Measurements from ENCODE around the gene FAM174C. TPM values are rescaled to one million over a fixed set of nuclear protein-coding genes. Genes with fewer than 3 reads are reported as not detected.

FAM174C gene
- total RNA-seq (31.2 and 44.9 TPM in 2 replicates), polyA plus RNA-seq (34.0 and 34.4 TPM in 2 replicates)

DNA sequence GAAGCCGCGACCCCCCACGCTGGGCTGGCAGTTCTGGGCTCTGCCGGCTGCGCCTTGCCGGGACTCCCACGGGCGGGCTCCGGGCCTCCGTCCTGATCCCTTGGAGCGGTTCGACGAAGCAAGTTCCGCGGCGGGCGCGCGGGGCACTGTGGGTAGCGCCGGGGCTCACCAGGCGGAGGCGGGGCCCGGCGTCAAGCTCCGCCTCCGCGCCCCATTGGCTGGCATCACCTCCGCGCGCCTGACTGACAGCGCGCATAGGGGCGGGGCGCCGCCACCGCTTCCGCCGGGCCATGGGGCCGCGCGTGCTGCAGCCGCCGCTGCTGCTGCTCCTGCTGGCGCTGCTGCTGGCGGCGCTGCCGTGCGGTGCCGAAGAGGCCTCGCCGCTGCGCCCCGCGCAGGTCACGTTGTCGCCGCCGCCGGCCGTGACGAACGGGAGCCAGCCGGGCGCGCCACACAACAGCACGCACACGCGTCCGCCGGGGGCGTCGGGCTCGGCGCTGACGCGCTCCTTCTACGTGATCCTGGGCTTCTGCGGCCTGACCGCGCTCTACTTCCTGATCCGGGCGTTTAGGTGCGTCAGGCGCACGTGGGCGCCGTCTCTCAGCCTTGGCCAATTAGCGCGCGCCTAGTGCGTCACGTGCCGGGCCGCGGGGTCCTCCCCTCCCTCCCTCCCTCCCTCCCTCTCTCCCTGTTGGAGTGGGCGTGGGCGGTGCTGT, at the start of gene FAM174C:
TSS of gene FAM174C (plus strand) at position 271 of the 716 bp plus-strand sequence. CDS start at position 291, 20 bp downstream.
- Histone ChIP-seq H3K27ac (peak within 1 kb of the TSS; percentile 98), H3K4me3 (peak within 1 kb of the TSS; percentile 62), H3K4me1 (ENCODE audit: low read depth) (peaks cover 15% of the 10 kb centered on the region), H3K9me3 (ENCODE audit: low read depth) (no peaks in the 10 kb centered on the region), H3K27me3 (no peaks in the 10 kb centered on the region), H3K36me3 (peaks cover 44% of the 10 kb centered on the region)
- TF ChIP-seq, protein P1, sequence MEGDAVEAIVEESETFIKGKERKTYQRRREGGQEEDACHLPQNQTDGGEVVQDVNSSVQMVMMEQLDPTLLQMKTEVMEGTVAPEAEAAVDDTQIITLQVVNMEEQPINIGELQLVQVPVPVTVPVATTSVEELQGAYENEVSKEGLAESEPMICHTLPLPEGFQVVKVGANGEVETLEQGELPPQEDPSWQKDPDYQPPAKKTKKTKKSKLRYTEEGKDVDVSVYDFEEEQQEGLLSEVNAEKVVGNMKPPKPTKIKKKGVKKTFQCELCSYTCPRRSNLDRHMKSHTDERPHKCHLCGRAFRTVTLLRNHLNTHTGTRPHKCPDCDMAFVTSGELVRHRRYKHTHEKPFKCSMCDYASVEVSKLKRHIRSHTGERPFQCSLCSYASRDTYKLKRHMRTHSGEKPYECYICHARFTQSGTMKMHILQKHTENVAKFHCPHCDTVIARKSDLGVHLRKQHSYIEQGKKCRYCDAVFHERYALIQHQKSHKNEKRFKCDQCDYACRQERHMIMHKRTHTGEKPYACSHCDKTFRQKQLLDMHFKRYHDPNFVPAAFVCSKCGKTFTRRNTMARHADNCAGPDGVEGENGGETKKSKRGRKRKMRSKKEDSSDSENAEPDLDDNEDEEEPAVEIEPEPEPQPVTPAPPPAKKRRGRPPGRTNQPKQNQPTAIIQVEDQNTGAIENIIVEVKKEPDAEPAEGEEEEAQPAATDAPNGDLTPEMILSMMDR (IDR thresholded peaks at IDR 0.05; ENCODE audit: low read depth, low read length) = no peak
- DNase-seq (ENCODE audit: low read depth in 1 of 2, low spot score in 1 of 2) = peak; percentile 98

DNA sequence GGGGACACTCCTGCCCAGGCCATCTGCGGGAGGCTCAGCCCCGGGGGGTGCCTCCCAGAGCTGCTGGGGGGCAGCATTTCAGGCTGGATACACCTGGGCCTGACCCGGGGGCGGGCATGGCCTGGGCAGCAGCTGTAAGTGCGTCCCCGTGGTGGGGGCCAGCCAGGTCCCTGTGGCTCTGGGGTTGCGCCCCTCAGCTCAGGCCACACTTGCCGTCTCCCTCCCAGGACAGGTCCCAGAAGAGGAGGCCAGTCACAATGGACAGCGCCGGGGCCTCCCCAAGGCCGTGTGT, 49.2 kb upstream of the FAM174C start:
- TF ChIP-seq, protein P1 (IDR thresholded peaks at IDR 0.05; ENCODE audit: low read depth, low read length) = no peak
- DNase-seq (ENCODE audit: low read depth in 1 of 2, low spot score in 1 of 2) = no peak
- peaks cover 11% of the 10 kb centered on the region for H3K4me1 ChIP-seq (ENCODE audit: low read depth)
- no peaks in the 10 kb centered on the region for H3K27me3 ChIP-seq
- no peak overlapping the region for H3K4me3 ChIP-seq
- H3K36me3 ChIP-seq = peaks cover 18% of the 10 kb centered on the region
- no peak overlapping the region for H3K27ac ChIP-seq
- no peaks in the 10 kb centered on the region for H3K9me3 ChIP-seq (ENCODE audit: low read depth)

DNA sequence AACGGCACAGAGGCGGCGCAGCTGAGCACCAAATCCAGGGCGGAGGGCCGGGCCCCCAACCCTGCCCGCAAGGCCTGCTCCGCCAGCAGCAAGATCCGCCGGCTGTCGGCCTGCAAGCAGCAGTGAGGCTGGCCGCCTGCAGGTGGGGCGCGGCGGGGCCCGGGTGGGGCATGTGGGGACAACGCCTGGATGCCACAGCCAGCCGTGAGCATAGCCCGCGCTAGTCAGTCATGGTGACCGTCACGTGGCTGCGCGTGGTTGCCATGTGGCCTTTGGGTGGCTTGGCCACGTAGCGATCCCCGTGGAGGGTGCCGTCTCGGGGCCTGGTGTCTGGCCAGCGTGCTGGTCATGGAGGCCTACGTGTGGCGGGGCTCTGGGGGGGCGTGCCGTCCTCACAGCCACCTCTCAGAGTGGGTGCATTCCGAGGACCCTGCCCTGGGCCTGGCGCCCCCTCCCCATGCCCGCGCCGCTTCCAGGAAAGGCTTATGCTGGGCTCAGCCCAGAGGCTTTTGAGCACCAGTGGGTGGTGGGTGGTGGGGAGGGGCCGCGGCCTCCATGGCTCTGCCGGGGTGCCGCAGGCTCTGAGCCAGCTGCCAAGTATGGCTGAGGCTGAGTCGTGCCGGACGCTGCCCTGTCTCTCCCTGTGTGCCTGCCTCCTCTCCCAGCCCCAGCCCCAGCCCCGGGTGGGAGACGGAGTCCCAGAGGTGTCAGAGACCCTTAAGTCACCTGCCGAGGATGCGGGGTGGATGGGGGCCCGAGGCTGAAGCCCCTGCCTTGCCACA, 48.6 kb upstream of the FAM174C start:
- H3K9me3 ChIP-seq (ENCODE audit: low read depth) = no peaks in the 10 kb centered on the region
- TF ChIP-seq, protein P1 (IDR thresholded peaks at IDR 0.05; ENCODE audit: low read depth, low read length) = no peak
- H3K27me3 ChIP-seq = no peaks in the 10 kb centered on the region
- H3K36me3 ChIP-seq = peaks cover 18% of the 10 kb centered on the region
- no peak overlapping the region for H3K27ac ChIP-seq
- no peak overlapping the region for H3K4me3 ChIP-seq
- no peak for DNase-seq (ENCODE audit: low read depth in 1 of 2, low spot score in 1 of 2)
- peaks cover 14% of the 10 kb centered on the region for H3K4me1 ChIP-seq (ENCODE audit: low read depth)

DNA sequence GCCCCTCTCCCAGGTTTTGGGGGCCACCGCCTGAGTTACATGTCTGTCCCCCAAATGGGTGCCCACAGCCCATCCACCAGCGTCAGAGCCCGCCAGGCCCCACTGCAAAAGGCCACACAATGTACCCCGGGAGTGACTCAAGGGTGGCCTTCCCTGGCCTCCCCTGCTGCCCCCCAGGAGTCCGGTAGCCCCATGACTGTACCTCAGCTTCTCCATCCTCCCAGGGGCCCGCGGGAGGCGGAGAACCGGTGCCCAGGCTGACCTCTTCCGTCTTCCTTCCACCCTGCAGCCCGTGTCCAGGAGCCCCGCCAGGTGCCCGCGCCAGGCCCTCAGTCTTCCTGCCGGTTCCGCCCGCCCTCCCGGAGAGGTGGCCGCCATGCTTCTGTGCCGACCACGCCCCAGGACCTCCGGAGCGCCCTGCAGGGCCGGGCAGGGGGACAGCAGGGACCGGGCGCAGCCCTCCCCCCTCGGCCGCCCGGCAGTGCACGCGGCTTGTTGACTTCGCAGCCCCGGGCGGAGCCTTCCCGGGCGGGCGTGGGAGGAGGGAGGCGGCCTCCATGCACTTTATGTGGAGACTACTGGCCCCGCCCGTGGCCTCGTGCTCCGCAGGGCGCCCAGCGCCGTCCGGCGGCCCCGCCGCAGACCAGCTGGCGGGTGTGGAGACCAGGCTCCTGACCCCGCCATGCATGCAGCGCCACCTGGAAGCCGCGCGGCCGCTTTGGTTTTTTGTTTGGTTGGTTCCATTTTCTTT, 47.9 kb upstream of the FAM174C start:
- no peak for DNase-seq (ENCODE audit: low read depth in 1 of 2, low spot score in 1 of 2)
- Histone ChIP-seq H3K4me1 (ENCODE audit: low read depth) (peaks cover 22% of the 10 kb centered on the region), H3K27ac (no peak overlapping the region), H3K27me3 (no peaks in the 10 kb centered on the region), H3K36me3 (peaks cover 18% of the 10 kb centered on the region), H3K4me3 (no peak overlapping the region), H3K9me3 (ENCODE audit: low read depth) (no peaks in the 10 kb centered on the region)
- TF ChIP-seq, protein P1 (IDR thresholded peaks at IDR 0.05; ENCODE audit: low read depth, low read length) = no peak

DNA sequence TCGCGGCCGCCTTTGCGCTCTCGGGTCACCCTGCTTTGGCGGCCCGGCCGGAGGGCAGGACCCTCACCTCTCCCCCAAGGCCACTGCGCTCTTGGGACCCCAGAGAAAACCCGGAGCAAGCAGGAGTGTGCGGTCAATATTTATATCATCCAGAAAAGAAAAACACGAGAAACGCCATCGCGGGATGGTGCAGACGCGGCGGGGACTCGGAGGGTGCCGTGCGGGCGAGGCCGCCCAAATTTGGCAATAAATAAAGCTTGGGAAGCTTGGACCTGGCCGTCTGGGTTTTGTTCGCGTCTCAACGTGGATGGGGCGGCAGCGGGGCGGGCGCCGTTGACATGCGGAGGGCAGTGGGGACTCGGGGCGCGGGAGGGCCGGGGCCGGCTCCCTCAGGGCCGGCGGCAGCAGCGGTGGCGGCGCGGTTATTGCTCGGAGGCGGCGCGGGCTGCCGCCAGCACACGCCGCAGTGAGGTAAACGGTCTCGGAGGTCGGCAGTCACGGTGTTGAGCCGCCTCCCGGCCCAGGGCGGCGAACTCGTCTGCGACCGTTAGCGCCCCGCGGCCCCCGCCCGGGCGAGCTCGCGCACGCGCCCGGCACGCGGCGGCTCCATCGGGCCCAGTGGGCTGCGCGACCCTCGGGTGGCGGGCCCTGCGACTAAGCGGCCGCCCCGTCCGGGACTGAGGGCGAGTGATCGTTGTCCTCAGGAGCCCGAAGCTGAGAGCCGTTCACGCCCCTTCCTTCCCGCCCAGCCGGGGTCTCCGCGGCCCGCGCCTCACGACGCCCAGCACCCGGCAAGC, 47.0 kb upstream of the FAM174C start:
- Histone ChIP-seq H3K27ac (no peak overlapping the region), H3K36me3 (peaks cover 18% of the 10 kb centered on the region), H3K9me3 (ENCODE audit: low read depth) (no peaks in the 10 kb centered on the region), H3K27me3 (no peaks in the 10 kb centered on the region), H3K4me3 (no peak overlapping the region), H3K4me1 (ENCODE audit: low read depth) (peaks cover 31% of the 10 kb centered on the region)
- TF ChIP-seq, protein P1 (IDR thresholded peaks at IDR 0.05; ENCODE audit: low read depth, low read length) = no peak
- no peak for DNase-seq (ENCODE audit: low read depth in 1 of 2, low spot score in 1 of 2)

Data from cardiac muscle cell (in vitro differentiated cells and primary cell).